Stimulated activated CD4-positive, alpha-beta T cell treated with anti-CD3 and anti-CD28 coated beads, Interleukin-15, amount 100 ng/mL, for 24 hours (primary cell): ENCODE measurements around the gene CENPA.

ENCODE experiments used
- DNase-seq: peaks from one replicate; pipeline ENCODE4 v3.0.0-alpha.2; 2020

Gene CENPA

DNA sequence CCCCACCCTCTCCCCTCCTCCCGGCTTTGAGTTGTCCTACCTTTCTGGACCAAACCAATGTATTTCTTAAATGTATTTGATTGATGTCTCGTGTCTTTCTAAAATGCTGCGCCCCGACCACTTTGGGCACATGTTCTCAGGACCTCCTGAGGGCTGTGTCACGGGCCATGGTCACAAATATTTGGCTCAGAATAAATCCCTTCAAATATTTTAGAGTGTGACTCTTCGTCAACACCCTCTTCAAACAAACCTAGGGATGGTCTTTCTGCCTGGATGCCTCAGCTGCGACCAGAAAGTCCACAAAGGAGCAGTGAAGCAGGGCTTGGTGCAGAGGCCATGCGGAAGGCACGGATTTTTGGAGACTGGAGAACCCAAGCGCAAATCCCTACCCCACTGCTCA is 22.8 kb upstream of the CENPA start:
- no peak for DNase-seq

DNA sequence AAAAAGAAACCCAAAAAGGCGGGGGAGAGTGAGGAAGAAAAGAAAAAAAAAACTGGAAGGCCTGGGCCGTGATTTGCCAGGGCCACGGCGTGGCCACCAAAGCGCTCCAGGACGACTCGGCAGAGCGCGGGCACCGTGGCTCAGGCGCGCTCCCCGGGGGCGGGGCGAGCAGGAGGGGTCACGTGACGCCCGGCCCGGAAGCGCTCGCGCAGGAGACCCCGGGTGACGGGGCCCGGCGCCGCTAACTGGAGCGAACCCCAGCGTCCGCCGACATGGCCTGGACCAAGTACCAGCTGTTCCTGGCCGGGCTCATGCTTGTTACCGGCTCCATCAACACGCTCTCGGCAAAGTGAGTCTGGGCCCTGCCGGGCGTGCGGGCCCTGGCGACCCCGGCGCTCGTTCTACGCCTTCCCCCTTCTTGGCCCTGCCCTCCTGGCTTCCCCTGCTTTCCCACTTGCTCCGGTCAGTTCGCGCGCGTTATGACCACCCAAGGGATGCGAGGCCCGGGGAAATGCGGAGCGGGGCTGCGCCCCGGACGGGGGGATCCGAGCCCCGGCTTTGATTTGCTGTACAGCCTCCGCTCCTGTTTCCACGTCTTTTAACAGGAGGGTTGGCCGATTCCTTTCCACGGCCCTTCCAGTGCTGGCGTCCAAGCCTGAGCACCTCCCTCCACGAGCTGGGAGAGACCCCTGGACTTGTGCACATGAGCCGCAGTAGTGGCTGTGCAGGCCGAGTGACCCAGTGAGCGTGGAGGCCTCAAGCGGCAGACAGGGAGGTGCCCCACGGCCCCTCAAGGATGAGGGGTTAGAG is 21.6 kb upstream of the CENPA start, which contains the start of gene SLC35F6:
Gene SLC35F6 (plus strand): TSS at position 207 of the 810 bp plus-strand sequence. CDS start 66 bp downstream, at position 273.
- peak; percentile 88 for DNase-seq

DNA sequence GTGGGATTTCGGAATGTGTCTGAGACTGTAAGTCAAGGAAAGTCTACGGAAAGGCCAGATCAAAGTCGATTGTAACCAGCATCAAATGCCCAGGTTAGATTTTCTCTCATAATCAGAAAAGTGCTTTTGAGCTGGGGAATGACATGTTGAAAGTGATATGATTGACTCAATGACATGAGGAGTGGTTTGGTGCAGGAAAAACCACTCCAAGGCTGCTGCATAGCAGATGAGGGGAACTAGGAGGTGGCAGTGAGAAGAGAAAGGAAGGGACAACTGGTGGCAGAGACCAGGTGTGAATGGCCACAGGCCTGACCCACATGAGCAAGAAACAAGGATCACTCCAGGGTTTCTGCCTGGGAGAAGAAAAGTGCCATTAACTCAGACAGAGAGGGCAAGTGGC is 20.9 kb upstream of the CENPA start:
- no peak for DNase-seq

DNA sequence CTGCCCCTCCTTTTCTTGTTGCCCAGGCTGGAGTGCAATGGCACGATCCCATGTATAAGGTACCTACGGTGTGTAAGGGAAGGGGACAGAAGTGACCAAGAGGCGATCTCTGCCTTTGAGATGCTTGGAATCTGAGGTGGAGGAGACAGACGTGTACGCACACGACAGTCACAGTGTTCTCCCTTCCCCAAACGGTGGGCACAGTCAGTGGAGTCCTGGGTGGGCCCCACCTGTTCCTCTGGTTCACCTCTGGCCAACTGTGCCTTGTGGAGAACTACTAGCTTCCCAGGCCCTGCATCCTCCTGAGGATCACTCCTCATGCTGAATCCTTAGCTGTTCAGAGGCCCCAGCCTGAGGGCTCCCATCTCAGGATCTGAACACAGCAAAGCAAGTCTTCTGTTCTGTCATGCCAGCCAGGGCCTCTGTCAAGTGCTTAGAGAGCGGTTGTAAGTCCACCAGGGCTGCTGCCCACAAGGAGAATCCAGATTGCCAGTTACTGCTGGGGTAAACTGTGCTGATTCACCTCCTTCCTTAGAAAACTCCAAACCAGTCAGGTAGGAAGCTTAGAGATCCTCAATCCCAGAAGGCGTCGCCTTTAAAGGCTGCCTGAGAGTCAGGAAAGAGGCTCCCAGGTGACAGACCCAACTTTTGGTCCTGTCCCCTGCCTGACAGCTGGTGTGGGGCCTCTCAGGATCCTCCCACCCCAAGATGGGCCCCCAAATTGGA is 20.2 kb upstream of the CENPA start:
- DNase-seq, result no peak

DNA sequence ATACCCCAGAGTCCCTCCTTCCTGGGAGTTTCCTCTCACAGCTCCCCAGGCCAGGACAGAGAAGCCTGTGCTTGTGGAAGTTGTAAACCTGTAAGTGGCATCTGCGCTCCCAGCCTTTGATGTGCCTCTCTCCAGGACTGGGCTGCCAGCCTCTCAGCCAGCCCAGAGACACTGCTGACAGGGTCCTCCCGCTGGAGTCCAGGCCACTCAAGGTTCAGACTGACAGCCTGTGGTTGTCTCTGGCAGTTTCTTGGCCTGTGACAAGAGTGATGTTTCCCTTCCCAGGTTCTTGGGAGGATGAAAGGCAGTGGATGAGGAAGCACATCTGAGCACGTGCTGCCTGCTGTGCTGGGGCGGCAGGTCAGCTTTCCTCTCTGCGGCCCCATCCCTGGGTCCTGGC is 18.7 kb upstream of the CENPA start:
- DNase-seq, result no peak

DNA sequence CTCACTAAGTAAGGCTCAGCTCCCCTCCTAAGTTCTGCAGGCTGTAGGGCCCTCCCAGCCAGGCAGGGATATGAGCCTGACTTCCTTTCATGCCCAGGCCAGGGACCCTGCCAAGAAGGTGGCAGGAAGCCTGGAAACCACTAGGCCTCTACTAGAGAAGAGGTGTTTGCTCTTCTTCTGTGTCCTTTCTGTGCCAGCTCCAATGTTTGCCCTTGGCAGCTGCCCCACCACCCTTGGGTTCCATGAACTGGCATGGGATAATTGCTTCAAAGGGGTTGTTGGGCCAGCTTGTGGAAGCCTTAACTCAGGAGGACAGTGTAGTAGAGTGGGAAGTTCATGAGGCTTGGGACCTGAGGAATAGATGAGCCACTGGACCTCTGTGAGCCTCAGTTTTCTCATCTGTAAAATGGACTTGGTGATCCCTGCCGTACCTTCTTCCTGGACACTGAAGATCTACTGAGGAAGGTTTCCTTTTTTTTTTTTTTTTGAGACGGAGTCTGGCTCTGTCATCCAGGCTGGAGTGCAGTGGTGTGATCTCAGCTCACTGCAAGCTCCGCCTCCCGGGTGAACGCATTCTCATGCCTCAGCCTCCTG is 17.9 kb upstream of the CENPA start:
- DNase-seq, result no peak

DNA sequence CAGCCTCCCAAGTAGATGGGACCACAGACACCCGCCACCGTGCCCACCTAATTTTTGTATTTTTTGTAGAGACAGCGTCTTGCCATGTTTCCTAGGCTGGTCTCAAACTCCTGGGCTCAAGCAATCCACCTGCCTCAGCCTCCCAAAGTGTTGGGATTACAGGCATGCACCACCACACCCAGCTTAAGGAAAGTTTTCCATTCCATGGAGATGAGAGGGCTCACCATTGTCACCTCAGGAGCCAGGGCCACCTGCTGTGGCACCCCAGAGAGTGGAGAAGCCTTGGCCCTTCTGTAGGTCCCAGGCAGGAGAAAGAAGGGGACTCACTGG is 17.1 kb upstream of the CENPA start:
- no peak for DNase-seq

DNA sequence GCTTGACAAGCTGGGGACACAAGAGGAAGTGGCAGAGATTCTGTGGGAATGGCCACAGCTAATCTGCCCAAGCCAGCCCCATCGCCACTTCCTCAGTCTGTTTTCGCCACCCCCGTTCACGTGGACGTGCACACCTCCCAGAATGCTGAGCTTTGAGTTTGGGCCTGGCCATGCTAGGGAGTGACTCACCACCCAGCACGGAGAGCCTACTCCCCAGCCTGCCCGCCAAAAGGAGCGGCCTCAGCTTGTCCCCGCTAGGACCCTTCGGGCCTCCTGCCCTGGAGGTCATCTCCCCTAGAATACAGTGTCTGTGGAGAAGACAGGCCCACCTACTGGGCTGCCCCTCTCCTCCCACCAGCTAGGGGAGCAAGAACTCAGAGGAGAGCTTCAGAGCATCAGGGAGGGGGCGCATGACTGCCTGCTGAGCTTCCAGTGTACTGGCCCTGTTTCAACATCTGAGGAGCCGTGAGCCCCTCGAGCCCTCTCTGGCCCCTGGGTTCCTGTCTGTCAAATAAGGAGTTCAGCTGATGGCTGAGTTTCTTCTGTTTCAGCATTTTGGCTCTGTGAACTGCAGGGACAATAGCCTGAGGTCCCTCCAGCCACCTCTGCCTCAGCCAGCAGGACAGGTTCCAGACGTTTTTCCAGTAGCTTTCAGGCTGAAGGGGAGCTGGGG is 16.6 kb upstream of the CENPA start:
- DNase-seq, result peak; percentile 20

DNA sequence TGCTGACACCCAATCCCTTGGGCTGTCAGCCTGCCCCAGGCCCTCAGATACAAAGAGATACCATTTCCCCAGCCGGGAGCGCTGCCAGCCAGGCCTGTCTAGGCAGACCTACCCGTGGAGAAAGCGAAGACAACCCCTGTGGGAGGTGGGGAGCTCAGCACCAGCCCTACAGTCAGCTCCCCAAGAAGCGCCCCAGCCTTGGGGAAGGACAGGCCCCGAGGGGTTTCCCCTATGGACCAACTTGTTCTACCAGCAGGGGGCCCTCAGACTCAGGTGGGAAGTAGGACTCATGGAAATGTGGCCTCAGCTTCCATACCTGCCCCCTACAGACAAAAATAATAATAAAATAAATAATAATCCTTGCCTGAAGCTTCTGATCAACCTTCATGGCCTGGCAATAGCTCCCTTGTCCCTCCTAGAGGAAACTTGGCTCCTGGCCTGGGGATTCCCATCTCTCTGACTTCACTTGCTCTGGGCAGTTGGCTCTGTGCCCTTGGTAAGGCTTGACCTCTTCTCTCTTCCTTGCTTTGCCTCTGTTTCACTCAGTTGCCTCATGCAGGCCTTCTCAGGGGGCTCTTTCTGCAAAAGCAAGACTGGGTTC is 14.8 kb upstream of the CENPA start:
- peak; percentile 56 for DNase-seq

DNA sequence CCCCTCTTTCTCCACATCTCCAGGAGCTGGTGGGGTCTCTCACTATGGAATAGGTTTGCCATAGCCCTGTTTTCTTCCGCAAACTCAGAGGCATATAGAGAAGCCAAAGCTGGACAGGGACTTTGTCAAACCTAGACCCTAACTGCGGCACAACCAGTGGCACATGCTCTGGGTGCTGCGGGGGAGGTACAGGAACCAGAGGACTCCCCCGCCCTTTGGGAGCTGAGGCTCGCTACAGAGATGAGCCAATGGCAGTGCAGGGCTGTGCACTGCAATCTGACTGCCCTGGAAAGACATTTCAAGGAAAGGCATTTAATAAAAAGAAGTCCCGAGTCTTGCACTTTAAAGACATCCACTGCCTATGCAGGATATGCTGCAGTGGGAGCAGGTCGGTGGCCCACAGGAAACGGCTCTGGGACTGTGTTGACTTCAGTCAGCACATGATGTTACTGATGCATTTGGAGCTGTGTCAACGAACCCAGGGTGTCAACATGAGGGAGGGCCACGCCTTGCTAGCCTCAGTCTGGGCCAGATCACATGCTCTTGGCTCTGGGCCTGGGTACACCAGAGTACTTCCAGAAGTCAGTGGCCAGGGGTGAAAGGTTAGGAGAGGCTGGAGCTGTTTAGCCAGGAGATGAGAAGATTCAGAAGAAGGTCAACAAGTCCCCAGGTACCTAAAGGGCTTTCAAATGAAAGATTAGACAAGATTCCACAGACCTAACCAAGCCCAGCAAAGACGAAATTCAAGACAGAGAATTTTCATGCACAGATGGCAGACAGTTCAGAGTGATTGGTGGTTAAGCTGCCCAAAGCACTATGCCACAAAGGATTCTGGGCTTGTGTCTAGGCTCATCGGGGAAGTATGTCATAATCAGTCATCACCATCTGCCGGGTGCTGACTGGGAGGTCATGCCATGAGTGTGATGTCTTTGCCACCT is 13.5 kb upstream of the CENPA start:
- DNase-seq, result peak; percentile 13

DNA sequence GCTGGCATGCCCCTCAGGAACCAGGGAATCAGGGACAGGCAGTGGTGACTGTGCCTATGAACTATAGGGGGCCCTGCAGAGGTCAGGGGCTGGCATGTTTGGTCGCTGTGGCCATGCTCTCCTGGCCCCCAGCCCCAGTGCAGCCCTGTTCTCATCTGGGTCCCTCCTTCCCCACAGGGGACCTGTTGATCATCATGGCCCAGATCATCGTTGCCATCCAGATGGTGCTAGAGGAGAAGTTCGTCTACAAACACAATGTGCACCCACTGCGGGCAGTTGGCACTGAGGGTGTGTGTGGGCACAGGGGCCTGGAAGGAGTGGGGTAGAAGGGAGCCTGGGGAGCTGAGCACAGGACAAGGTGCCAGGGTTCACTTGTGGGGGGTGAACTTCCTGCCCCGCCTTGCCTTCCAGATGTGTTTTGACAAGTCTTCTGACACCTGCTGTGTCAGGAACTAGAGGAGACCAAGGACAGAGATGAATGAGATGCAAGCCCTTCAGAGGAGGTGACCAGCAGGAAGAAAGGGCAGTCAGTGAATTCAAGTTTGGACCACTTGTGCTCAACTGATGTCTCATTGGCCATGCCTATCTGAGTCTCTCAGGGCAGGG is 9.6 kb upstream of the CENPA start:
- DNase-seq, result no peak

DNA sequence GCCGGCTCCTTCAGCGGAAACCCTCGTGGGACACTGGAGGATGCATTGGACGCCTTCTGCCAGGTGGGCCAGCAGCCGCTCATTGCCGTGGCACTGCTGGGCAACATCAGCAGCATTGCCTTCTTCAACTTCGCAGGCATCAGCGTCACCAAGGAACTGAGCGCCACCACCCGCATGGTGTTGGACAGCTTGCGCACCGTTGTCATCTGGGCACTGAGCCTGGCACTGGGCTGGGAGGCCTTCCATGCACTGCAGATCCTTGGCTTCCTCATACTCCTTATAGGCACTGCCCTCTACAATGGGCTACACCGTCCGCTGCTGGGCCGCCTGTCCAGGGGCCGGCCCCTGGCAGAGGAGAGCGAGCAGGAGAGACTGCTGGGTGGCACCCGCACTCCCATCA is 7.8 kb upstream of the CENPA start:
- DNase-seq, result no peak

DNA sequence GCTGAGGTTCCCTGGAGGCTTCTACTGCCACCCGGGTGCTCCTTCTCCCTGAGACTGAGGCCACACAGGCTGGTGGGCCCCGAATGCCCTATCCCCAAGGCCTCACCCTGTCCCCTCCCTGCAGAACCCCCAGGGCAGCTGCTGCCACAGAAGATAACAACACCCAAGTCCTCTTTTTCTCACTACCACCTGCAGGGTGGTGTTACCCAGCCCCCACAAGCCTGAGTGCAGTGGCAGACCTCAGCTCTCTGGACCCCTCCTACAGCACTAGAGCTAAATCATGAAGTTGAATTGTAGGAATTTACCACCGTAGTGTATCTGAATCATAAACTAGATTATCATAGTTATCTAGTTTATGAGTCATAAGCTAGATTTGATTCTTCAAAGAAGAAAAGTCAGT is 7.3 kb upstream of the CENPA start:
- DNase-seq, result peak; percentile 14

DNA sequence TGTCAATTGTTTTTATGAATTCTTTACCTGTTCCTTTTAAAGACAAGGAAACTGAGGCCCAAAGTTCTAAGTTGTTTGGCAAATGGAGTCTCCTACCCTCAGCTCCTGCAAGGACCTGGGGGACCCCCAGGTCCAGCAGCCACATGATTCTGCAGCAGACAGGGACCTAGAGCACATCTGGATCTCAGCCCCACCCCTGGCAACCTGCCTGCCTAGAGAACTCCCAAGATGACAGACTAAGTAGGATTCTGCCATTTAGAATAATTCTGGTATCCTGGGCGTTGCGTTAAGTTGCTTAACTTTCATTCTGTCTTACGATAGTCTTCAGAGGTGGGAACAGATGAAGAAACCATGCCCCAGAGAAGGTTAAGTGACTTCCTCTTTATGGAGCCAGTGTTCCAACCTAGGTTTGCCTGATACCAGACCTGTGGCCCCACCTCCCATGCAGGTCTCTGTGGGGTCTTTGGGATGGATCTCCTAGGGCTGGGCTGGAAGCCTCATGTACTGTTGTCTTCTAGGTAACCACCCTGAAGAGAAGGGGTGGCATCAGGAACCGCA is 5.6 kb upstream of the CENPA start:
- no peak for DNase-seq

DNA sequence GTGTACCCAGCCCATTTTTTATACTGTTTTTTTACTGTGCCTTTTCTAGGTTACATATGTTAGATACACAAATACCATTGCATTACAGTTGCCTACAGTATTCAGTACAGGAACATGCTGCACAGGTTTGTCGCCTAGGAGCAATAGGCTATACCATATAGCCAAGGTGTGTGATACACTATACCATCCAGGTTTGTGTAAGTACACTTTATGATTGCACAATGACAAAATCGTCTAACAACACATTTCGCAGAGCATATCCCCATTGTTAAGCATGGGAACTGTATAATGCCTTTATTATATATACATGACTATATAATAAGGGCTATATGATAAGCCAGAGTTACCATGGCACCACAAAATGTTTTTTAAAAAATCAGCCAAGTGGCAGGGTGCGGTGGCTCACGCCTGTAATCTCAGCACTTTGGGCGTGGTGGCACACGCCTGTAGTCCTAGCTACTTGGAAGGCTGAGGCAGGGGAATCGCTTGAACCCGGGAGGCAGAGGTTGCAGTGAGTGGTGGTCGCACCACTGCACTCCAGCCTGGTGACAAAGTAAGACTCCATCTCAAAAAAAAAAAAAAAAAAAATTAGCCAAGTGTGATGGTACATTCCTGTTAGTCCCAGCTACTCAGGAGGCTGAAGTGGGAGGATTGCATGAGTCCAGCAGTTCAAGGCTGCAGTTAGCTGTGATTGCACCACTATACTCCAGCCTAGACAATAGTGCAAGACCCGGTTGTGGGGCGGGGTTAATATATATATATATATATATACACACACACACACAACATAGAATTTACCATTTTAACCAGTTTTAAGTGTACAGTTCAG is 2.8 kb upstream of the CENPA start:
- no peak for DNase-seq

DNA sequence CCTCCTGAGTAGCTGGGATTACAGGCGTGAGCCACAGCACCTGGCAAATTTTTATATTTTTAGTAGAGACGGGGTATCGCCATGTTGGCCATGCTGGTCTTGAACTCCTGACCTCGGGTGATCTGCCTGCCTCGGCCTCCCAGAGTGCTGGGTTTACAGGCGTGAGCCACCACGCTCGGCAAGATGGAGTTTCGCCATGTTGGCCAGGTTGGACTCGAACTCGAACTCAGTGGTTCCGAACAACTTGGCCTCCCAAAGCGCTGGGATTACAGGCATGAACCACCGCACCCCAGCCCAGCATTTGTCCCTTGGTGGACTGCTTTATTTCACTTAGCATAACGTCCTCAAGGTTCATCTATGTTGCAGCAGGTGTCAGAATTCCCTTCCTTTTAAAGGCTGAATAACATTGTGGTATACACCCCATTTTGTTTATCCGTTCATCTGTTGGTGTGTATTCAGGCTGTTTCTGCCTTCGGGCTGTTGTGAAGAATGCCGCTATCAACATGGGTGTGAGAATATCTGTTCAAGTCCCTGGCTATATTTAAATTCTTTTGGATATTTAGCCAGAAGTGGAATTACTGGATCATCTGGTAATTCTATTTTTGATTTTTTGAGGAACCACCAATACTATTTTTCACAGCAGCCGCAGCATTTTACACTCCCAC is 1.2 kb upstream of the CENPA start:
- DNase-seq, result no peak

DNA sequence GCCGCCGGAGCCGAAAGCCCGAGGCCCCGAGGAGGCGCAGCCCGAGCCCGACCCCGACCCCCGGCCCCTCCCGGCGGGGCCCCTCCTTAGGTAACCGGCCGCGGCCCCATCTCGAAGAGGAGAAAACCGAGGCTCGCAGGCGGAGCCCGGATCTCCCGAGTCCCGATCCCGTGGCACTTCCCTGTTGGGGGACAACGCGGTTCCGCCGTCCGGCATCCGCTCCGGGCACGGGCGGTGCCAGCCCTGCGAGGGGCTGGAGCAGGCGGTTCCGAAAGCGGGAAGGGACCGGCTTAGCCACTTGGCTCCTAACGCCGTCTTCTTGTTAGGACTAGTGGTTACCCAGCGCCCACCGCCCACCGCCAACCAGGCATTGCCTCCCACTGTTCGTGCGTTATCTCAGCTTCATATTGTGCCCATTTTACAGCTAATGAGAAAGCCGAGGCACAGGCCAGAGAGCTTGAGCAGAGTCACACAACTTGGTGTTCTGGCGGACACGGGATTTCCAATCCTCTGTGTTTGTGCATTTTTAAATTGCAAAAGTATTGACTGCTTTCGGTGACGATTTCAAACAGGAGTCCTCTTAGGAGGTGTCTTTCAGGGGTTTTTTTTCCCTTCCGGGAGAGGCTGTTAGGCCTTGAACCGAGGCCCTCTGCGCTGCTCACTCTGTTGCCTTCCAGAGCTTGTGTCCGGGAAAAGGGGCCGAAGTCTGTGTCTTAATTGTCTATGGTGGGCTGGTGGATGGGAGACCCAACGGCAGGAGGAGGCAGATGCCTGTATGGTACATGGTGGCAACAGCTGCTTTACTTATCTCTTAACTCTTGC is 562 bp downstream of the CENPA start:
- peak; percentile 51 for DNase-seq

DNA sequence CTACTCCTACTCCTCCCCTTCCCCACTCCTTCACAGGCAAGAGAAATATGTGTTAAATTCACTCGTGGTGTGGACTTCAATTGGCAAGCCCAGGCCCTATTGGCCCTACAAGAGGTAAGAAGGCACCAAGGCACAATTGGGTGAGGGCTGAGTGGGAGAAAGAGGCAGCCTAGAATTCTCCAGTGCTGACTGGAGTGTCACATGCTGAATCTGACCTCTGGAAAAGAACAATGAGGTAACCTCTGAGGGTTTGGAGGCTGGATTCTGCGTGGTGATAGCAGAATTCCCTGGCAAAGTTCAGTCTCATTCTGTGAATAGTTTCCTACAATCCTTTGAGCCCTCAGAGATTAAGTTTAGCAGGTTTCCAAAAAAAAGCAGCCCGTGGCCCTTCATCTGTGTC is 6.9 kb downstream of the CENPA start:
- DNase-seq, result no peak

DNA sequence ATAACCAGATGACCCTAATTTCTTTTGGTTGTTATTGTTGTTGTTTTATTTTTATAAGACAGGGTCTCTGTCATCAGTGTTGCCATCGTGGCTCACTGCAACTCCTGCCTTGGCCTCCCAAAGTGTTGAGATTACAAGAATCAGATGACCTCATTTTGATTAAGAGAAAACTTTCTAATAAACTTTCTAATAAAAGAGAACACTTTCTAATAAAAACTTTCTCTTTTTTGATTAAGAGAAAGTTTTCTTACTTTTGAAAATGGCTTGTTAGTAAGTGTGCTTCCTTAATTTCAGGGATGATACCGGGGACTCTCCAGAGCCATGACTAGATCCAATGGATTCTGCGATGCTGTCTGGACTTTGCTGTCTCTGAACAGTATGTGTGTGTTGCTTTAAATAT is 7.7 kb downstream of the CENPA start:
- DNase-seq, result no peak
